Cortex of kidney (tissue), 1 donor: ENCODE results near the gene EPS8L1.

Experiments
- DNase-seq: peaks from one replicate; lab custom pipeline; 2025; lab: John Stamatoyannopoulos, UW

Gene EPS8L1

GRCh38 chr19:55080121-55080967, 4.7 kb downstream of the EPS8L1 start:
- no peak for DNase-seq

GRCh38 chr19:55080968-55081769, 5.5 kb downstream of the EPS8L1 start:
- DNase-seq, result no peak

- no peak for DNase-seq
These were observed 6.0 kb downstream of the EPS8L1 start for GRCh38 chr19:55081770-55082019.

- DNase-seq, result no peak
These were observed 6.6 kb downstream of the EPS8L1 start for GRCh38 chr19:55082020-55082851.

- DNase-seq, result no peak
These were observed 7.6 kb downstream of the EPS8L1 start for GRCh38 chr19:55083004-55083850.

- DNase-seq, result no peak
These were observed 8.7 kb downstream of the EPS8L1 start for GRCh38 chr19:55084416-55084815.

- DNase-seq, result no peak
These were observed 10.4 kb downstream of the EPS8L1 start for GRCh38 chr19:55085923-55086715.

- no peak for DNase-seq
These were observed 11.3 kb downstream of the EPS8L1 start for GRCh38 chr19:55086730-55087541.

- DNase-seq, result no peak
These were observed 11.9 kb downstream of the EPS8L1 start for GRCh38 chr19:55087542-55087901.

GRCh38 chr19:55088021-55088451, 12.4 kb downstream of the EPS8L1 start:
- DNase-seq, result no peak

- DNase-seq, result no peak
These were observed 13.1 kb downstream of the EPS8L1 start for GRCh38 chr19:55088543-55089341.

- DNase-seq, result no peak
These were observed 13.8 kb downstream of the EPS8L1 start for GRCh38 chr19:55089342-55089944.

- no peak for DNase-seq
These were observed 14.9 kb downstream of the EPS8L1 start for GRCh38 chr19:55090564-55090963.

GRCh38 chr19:55091126-55091910, 15.6 kb downstream of the EPS8L1 start:
- DNase-seq, result no peak

GRCh38 chr19:55091955-55092354, 16.3 kb downstream of the EPS8L1 start:
- DNase-seq, result no peak

GRCh38 chr19:55092423-55093318, 17.0 kb downstream of the EPS8L1 start:
- DNase-seq, result no peak
